ENCODE measurements around the gene ZDHHC20.
A peak's percentile ranks its signal among the peaks of the same experiment; 100 is the strongest.
"Not testable (repeated sequence)": the region's sequence is repeated elsewhere in the genome, so short reads cannot be mapped to it uniquely, and the experiment has no call there.

ZDHHC20 gene

DNA sequence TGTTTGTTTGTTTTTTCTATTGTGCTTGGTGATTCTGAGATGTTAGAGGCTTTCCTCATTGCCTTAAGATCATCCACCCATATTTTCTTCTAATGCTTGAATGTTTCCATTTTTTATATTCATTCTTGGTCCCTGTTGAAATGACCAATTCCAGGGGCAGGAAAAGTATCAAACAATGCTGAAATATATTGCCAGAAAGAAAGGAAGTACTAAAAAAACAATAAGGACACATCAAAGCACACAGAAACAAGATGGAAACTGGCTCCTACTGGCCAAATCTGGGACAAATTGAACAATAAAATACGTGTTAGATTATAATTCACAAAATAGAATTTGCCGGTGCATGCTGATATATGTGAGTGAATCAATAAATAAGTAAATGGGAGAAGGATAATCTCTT is 23.9 kb downstream of the ZDHHC20 start:
- no peak for FAIRE-seq

- no peak for FAIRE-seq
These were observed 24.5 kb downstream of the ZDHHC20 start for GRCh38 chr13:21434588-21434987.

- no peak for FAIRE-seq
These were observed 29.9 kb downstream of the ZDHHC20 start for GRCh38 chr13:21429211-21429610.

DNA sequence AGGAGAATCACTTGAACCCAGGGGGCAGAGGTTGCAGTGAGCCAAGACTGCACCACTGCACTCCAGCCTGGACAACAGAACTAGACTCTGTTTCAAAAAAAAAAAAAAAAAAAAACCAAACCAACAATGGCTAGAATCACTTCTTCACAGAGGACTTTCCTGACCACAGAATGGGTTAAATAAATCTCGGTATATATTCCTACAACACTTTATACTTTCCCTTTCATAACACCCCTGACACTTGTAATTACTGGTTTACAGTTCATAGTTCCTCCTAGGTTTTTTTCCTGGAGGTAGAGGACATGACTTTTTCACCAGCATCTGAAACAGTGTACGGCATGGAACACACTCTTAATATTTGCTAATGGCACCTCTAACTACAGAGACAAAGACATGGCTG is 31.4 kb downstream of the ZDHHC20 start:
- no peak for FAIRE-seq

DNA sequence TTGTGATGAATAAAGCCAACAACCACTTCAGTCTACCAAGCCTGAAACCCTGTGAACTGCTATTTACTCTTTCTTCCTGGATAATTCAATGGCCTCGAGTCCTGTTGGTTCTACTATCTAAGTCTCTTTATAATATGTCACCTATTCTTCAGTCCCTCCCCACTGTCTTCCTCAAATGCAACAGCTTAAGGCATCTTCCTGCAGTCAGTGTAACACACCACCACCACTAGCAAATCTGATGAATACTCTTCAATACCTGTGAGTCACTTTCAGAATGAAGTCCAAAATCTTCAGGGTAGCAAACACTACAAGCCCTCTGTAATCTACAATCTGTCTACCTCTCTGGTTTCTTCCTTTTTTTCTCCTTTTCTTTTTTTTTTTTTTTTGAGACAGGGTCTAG is 32.9 kb downstream of the ZDHHC20 start:
- FAIRE-seq = no peak

- no peak for FAIRE-seq
These were observed 38.4 kb downstream of the ZDHHC20 start for GRCh38 chr13:21420706-21421105.

DNA sequence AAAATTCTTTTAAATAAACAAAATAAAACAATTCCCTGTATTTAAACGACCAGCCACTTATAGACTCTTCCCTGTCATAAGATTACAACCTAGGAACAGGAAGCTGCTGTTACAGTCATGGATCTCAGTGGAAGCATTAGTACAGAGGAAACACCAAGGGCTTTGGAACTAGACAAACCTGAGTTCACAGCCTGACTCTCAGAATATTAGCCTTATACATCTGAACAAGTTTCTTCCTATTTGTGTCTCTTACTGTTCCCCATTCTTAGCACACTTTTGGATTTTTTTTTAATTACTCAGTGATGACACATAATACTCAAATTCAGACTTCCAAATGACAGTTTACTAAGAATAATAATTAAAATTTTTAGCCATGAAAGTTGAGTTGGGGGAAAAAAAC is 46.1 kb downstream of the ZDHHC20 start:
- no peak for FAIRE-seq

- not testable (repeated sequence) for FAIRE-seq
These were observed 48.6 kb downstream of the ZDHHC20 start for GRCh38 chr13:21410453-21410852.

GRCh38 chr13:21405309-21405708 is 53.8 kb downstream of the ZDHHC20 start:
- no peak for FAIRE-seq

- no peak for FAIRE-seq
These were observed 56.4 kb downstream of the ZDHHC20 start for GRCh38 chr13:21402586-21403307.

- FAIRE-seq = no peak
These were observed 59.4 kb downstream of the ZDHHC20 start for GRCh38 chr13:21399741-21400140.

- no peak for FAIRE-seq
These were observed 63.1 kb downstream of the ZDHHC20 start for GRCh38 chr13:21395953-21396352.

DNA sequence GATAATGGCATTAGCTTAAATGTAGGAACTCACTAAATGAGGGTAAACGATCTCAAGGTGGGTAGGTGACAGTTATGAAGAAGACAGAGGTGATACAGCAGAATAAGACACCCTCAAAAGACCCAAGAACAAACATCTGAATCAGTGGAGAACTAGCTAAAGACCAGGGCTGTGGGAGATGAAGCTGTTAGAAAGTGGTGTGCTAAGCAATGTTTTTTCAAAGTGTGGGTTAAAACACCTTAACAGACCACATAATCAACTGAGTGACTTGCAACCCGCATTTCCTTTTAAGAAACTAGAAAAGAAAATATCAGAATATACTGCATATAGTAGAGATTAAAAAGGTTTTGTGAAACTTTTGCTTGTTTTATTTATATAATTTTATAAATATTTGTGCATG is 70.0 kb downstream of the ZDHHC20 start:
- no peak for FAIRE-seq

DNA sequence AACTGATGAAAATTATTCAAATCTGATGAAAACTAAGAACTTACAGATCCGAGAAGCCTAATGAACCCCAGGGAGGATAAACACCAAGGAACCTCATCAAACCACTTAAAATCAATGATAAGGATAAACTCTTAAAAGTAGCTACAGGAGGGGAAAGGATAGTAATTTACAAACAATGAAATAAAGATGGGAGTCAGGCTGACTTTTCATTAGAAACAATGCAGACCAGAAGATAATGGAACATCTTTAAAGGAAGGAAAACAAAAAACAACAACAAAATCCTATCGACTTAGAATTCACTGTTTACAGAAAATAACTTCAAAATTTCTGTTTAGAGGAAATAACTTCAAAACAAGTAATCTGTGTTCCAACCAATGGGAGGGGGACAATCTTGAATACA is 73.4 kb downstream of the ZDHHC20 start:
- peak; percentile 21 for FAIRE-seq

DNA sequence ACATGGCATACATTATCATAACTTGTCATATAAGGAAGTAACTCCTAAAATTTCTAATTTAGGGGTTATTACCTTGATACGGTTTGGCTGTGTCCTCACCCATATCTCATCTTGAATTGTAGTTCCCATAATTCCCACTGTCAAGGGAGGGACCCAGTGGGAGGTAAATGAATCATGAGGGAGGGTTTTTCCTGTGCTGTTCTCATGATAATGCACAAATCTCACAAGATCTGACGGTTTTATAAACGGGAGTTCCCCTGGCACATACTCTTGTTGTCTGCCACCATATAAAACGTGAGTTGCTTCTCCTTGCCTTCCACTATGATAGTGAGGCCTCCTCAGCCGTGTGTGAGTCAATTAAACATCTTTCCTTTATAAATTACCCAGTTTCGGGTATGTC is 76.0 kb downstream of the ZDHHC20 start:
- FAIRE-seq = no peak

GRCh38 chr13:21376998-21377985 is 81.8 kb downstream of the ZDHHC20 start:
- FAIRE-seq = not testable (repeated sequence)

DNA sequence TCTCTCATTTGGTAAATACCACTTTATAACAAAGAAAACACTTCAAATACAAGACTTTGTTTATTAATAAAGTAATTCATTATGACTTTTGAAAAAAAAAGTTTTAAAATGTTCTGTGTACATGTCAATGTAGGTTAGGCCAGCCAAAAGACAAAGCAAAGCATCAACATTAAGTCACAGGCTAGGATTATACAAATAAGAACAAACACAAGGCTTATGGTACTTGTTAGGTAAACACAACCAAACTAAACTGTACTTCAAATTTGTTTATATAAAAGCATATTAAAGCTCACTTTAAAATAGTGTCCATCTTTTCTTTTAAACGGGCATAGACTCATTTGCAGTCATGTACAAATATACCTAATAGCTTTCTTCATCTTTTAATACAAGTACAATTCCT is 86.6 kb downstream of the ZDHHC20 start:
- FAIRE-seq = no peak

GRCh38 chr13:21371011-21371410 is 88.1 kb downstream of the ZDHHC20 start:
- FAIRE-seq = no peak

GRCh38 chr13:21365574-21365973 is 93.5 kb downstream of the ZDHHC20 start:
- FAIRE-seq = no peak

- no peak for FAIRE-seq
These were observed 94.2 kb downstream of the ZDHHC20 start for GRCh38 chr13:21364916-21365315.

GRCh38 chr13:21364357-21364756 is 94.7 kb downstream of the ZDHHC20 start:
- FAIRE-seq = no peak

- no peak for FAIRE-seq
These were observed 96.4 kb downstream of the ZDHHC20 start for GRCh38 chr13:21362741-21363140.

DNA sequence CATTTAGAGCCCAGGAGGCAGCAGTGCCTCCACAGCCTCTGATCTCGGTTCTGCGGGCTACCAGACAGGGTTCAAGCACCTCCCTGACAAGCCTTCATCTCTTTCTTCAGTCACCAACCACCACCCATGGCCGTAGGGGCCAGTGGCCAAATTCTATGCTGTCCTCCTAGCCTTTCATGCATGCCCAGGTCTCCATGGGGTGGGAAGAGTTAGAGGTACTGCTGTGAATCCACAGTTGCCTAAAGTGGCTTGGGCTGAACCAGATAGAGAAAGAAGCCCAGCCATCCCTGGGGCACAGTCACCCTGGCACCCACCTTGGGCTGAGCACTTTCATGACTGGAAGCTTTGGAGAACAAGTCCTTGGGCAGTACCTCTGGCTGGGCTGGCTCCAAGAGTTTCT is 97.4 kb downstream of the ZDHHC20 start:
- no peak for FAIRE-seq

DNA sequence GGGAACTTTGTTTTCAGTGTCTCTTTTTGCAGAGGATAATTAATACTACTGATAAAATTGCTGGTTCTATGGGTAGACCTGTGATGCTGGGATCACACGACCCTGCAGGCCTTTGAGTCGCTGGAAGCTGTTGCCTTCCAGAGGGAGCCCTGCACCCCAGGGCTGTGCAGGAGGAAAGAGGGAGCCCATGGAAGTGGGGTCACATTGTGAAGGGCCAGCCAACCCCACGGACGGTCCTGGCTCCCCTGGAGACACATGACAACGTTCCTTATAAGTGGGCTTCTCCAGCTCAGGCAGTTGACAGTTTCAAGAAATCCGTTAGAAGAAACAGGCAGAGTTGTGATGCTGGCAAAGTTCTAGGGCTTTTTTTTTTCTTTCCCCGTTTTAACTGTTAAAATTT is 98.0 kb downstream of the ZDHHC20 start:
- no peak for FAIRE-seq

Measured in G401.6 (cell line).